GM19328 (cell line): ENCODE results near the gene LFNG.
"Not testable (repeated sequence)": the region's sequence is repeated elsewhere in the genome, so short reads cannot be mapped to it uniquely, and the experiment has no call there.

Experiments
- ATAC-seq: cut with Tn5 transposase; IDR thresholded peaks from one replicate; pipeline ENCODE4 v1.9.1; 2021; ENCODE audit warnings: mild to moderate bottlenecking, moderate library complexity; ENCODE audit not compliant: unreplicated experiment

Gene LFNG

DNA sequence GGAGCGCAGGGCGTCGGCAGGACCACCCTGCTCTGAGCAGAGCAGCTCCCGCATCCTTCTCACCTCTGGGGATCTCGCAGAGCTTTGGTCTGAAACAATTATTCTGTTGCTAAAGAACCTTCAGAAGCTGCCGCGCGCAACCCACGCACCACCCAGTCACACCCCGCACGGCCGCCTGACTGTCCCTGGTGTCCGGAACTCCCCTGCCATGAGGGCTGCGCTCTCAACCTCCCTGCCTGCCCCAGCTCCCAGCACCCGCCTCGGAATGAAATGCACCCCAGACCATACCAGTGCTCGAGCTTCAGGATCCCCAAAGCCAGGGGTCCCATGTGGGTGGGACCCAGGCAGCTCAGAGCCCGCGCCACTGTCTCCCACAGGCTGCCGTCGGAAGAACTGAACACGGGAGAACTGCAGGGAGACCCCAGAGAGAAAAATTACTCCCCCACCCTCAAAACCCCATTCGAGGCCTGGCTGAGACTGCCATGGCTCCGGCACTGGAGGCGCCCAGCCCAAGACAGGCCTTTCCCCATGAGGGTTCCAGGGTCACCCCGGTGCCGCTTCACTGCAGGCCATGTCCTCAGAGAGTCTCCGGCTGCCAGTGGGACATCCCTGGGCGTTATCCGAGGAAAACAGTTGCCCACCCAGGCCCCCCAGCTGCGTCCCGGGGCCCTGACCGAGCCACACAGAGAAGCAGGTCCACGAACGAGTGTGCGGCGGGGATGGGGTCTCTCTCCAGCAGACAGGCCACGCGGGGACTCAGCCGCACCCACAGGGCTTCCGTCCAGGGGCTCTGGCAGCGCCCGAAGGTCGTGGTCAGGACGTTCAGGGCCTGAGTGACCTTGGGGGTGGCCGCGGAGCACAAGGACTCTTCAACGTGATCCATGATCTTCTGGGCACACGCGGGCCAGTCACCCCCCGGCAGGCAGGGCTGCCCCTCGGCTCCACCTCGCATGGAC lies 23.6 kb downstream of the LFNG start:
- ATAC-seq = no peak

DNA sequence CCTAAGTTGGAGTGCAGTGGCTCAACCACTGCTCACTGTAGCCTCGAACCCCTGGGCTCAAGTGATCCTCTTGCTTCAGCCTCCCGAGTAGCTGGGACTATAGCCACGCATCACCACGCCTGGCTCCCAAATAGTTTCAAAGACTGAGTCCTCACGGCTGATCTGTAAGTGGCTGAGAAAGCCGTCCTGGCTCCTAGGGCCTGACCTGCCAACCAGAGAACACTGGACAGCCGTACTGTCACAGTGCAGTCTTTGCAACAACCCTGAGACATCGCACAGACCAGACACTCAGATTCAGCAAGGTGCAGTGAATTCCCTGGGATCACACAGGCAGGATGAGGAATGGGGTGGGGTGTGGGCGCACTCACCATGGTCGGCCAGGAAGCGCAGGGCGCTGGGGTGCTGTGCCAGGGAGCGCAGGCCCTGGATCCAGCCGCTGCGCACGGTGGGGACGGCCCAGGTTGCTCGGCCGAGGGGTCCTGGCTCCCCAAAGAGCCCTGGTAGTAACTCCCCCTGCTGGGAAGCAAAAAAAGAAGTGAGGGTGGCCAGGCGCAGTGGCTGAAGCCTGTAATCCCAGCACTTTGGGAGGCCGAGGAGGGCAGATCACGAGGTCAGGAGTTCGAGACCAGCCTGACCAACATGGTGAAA lies 25.1 kb downstream of the LFNG start:
- ATAC-seq = no peak

DNA sequence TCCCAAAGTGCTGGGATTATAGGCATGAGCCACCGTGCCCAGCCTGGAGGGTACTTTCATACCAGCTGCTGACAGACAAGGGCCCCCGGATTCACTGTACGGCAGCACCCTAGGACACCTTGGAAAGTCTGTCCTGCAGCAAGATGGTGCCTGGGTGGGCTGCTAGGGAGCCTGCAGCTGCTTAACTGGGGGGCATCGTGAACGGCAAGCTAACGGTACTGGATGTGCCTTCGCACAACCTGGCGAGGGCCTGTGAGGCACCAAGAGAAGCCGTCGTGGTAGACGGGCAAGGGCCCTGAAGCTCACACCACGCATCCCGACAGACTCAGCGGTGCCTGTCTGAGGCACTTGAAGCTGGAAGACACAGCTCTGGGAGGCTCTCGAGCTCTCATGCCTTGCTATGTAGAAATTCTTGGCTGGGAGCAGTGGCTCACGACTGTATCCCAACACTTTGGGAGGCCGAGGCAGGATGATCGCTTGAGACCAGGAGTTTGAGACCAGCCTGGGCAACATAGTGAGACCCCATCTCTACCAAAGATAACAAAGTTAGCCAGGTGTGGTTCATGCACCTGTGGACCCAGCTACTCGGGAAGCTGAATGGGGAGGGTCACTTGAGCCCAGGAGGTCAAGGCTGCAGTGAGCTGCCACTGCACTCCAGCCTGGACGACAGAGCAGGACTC lies 26.3 kb downstream of the LFNG start:
- no peak for ATAC-seq

DNA sequence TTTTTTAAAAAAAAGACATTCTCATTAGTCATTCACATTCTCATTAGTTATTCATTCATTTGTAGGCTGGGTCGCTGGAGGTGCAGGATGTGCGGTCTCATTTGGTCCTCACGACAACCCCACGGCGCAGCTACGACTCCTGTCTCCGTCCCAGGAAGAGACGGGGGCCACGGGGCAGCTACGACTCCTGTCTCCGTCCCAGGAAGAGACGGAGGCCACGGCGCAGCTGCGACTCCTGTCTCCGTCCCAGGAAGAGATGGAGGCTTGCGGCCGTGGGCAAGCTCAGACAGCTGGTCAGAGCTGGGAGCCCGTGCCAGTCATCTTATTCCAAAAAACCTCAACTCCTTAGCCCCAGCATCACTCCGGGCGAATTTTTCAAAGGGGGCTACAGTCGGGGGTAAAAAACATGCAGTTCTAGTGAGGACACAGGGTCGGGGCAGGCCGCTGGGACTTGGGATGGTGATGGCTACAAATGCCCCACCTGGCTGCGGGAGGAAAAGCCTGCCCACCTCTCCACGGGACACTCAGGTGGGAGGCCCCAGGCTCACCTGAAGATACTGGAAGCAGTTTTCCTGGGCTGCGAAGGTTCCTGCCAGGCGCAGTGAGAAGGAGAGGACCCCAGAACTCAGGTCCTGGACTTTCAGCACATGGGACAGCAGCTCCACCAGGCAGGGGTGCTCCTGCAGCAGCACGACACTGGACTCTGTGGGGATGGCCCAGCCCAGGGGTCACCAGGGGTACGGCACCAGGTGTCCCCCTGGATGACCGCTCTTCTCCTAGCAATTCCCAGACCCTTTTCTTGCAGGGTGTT lies 27.4 kb downstream of the LFNG start:
- no peak for ATAC-seq

DNA sequence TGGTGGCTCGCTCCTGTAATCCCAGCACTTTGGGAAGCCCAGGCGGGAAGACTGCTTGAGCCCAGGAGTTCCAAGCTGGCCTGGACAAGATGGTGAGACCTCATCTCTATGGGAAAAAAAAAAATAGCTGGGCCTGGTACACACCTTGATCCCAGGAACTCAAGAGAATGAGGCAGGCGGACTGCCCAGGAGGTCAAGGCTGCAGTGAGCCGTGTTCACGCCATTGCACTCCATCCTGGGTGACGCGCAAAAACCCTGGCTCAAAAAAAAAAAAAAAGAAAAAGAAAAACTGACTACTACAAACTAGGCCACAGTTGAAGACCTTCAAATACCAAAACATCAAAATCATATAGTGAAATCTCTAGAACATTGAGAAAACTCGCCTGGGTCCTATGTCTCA lies 31.8 kb downstream of the LFNG start:
- no peak for ATAC-seq

DNA sequence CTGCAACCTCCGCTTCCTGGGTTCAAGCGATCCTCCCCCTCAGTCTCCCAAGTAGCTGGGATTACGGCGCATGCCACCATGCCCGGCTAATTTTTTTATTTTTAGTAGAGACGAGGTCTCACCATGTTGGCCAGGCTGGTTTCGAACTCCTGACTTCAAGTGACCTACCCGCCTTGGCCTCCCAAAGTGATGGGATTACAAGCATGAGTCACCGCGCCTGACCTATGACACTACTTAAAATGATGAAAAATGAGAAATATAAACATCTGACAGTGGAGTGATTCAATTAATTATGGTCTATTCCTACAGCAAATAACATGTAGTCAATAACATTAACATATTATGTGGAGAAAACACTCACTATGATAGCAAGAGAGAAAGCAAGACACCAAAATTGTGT lies 33.5 kb downstream of the LFNG start:
- no peak for ATAC-seq

DNA sequence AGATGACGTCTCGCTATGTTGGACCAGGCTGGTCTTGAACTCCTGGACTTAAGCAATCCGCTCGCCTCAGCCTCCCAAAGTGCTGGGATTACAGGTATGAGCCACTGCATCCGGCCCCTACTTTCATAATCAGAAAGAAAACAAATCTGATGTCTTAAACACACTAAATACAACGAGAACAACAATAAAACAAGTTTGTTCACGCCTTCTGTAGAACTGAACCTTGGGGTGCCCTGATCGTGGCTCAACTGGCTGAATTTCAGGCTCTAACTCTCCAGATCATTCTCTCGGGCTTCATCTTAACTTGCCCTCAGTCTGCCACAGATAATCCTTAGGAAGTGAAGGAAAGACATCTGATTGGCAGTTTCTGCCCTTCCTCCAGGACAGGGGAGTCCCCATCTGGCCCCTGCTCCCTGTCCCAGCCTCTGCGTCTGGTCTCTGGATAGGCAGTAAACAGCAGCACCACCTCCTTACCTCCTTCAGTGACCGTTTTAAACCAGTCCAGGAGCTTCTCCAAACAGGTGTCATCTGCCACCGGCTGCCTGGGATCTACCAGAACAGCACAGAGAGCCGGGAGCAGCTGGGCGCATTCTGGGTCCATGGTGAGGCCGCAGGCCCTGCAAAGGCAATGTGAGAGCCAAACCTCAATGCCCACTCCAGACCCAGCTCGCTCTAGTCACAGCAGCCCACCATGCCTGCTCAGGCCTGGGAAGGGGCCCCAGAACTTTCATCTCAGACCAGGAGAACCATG lies 34.4 kb downstream of the LFNG start:
- ATAC-seq = no peak

DNA sequence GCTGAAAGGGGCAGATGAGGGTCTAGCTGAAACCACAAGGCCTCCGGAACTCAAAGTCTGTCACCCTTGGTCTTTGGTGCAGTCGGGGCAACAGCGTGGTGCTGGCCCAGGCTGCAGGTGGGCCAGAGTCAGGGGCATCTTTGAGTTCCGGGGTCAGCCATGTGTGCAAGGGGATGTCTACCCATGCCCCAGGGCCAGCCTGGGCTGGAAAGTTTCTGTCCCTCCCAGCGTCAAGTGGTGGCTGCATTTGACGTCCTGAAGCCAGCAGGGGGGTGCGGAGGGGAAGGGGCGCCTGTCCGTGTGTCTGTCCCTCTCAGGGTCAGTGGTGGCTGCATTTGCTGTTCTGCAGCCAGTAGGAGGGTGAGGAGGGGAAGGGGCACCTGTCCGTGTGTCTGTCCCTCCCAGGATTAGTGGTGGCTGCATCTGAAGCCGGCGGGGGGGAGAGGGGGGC lies 35.1 kb downstream of the LFNG start:
- no peak for ATAC-seq

DNA sequence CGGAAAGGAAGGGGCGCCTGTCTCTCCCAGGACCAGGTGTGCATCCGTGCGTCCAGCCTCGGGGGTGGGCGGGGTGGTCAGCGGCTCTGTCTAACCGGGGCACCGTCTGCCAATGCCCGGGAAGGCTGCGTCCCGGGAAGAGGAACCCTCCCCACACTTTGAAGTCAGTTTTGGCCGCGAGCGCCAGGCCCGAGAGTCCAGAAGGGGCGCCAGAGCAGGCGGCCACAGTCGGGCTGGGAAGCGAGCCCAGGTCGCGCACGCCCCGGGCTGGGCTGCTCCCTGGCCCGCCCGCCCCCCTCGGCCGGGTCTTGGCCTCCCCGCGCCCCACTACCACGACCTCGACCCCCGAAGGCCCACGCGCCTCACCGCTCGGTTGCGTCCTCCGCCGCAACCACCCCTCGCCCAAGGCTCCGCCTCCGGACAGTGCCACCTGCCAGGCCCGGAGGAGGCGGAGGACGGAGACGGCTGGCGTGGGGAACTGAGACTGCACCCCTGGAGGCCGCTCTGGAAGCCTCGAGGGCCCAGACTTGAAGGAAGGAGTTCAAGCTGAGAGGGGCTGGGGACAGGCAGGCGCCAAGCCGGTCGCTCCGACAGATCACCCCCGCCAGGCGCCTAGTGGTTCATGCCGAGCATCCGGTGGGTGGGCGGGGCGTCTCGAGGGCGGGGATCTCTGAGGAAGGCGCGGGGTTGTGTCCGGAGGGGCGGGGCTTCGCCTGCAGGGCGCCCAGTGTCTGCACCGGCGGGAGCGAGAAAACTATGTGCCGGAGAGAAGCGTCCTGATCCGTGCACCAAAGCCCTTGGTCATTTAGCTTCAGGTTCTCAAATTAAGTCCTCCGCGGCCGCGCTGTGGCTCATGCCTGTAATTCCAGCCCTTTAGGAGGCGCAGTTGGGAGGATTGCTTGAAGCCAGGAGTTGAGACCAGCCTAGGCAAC lies 35.8 kb downstream of the LFNG start, which contains the start of gene BRAT1:
Gene BRAT1, minus strand, starts transcription at position 404 of the 932 bp plus-strand sequence. CDS start 1,093 bp downstream, outside the sequence.
- peak; percentile 71 for ATAC-seq

DNA sequence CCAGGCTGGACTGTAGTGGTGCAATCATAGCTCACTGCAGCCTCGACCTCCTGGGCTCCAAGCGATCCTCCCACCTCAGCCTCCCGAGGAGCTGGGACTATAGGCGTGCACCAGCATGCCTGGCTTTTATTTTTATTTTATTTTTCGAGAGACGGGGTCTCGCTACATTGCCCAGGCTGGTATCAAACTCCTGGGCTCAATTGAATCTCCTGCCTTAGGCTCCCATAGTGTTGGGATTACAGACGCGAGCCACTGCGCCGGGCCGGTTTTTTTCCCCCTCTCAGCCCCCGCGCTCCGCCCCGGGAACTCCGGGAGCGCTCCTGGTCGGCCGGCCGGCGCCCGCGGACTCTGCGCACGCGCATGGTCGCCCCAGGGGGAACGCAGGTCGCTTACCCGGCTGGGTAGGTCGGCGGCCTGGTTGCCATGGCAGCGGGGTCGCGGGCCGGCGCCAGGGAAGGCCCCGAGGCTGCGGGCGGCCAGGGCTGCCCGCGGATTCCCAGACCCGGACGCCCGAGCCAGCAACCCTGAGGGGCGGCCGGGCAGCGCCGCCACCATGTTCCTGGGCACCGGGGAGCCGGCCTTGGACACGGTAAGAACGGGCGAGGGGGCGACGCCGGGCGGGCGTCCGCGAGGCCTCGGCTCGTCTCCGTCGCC lies 39.2 kb downstream of the LFNG start, which contains the start of gene IQCE:
Gene IQCE, plus strand, starts transcription at position 351 of the 654 bp plus-strand sequence. Its CDS starts 203 bp downstream, at position 554.
- peak; percentile 54 for ATAC-seq

DNA sequence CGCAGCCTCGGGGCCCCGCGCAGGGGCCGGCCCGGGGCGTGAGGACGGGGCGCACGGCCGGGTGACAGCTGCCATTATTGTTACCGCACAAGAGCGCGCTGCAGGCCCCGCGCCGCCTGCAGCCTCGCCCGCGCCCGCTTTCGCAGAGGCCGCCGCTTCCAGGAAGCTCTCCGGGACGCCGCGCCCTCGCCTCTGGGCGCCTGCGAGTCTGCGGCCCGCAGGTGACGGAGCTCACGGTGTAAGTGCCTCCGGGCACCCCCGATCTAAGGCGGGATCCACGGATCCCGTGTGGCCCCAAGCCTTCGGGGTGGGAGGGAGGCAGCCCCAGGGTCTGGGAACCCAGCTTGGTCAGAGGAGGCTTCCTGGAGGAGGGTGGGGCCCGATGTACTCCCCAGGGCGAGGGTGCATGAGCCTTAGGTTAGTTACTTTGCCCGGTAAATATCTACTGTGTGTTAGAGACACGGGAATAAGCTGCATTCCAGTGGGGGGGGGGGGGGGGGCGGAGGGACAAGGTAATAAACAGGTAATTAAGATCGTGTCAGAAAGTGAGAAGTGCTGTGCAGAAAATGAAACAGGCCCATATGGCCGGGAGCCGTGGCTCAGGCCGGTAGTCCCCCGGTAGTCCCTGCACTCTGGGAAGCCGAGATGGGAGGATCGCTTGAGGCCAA lies 39.8 kb downstream of the LFNG start:
- peak; percentile 7 for ATAC-seq

DNA sequence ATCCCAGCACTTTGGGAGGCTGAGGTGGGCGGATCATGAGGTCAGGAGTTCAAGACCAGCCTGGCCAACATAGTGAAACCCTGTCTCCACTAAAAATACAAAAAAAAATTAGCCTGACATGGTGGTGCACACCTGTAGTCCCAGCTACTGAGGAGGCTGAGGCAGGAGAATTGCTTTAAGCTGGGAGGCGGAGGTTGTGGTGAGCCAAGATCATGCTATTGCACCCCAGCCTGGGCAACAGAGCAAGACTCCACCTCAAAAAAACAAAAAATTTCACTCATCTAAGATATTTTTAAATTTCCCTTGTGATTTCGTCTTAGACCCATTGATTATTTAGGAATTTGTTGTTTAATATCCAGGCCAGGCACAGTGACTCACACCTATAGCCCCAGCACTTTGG lies 44.4 kb downstream of the LFNG start:
- not testable (repeated sequence) for ATAC-seq

DNA sequence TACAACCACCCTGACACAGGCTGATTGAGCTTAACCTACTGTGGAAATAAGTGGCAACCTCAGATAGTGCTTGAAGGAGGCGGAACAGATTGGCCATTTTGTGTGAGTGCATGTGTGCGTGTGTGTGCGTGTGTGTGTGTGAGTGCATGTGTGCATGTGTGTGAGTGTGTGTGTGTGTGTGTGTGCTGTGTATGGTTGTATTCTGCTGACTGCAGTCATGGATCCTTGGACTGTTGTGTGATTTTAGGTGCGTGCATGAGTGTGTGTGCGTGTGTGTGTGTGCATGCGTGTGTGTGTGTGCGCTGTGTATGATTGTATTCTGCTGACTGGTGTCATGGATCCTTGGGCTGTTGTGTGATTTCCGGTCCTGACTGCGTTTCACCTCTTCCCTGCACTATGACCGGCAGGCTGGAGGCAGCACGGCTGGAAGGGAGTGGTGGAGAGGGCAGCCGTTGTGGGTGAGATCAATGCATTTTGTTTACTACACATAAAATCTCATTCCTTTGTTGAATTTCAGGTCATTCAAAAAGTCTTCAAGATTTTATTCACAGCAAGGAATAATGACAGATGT lies 45.5 kb downstream of the LFNG start:
- ATAC-seq = no peak

DNA sequence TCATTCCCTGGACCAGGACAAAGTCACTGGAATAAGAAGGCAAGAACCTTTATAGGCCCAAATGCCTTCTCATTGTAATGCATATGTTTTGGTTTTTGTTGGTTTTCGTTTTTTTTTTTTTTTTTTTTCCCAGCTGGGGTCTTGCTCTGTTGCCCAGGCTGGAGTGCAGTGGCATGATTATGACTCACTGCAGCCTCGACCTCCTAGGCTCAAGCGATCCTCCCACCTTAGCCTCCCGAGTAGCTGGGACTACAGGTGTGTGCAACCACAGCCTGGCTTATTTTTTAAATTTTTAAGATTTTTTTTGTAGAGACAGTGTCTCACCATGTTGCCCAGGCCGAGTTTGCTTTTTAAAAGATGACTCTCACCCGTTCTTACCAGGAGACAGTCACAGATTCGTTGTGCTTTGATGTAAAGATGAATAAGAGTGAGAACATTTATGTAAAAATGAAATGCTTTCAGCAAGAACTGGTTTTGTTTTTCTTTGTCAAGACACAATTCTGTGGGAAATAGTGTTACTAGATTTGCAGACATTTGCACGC lies 46.8 kb downstream of the LFNG start:
- no peak for ATAC-seq

DNA sequence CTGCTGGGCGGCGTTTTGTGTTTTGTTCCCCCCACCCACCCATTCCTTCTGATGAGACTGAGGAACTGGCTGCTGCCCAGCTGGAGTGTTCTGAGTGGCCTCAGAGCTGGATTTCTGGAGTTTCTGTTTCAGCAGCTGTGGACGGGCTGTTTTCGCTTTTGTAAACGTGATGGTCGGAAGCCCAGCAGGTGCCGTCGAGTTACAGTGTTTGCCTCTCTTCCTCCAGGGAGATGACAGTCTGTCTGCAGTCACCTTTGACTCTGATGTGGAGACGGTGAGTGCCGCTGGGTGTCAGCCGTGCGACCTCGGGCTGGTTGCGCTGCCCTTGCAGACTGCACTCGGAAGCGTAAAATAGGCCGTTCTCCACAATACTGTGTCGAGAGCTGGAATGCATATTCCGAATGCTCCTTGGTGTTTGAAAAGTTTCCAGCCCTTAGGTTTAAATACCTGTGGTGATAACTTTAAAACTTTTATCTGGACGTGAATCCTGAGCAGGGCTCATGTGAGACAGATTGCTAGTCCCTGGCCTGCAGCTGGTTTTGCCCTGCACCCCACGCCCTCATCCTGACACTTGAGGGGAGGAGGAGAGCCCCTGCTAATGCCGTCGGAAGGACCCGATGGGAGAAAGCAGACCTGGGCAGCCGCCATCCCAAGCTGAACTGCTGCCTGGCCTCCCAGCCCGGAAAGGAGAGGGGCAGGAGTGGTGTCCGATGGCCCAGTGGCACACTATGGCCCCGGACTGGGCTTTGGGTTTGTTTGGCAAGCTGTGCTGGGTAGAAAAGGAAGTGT lies 47.5 kb downstream of the LFNG start:
- ATAC-seq = no peak

DNA sequence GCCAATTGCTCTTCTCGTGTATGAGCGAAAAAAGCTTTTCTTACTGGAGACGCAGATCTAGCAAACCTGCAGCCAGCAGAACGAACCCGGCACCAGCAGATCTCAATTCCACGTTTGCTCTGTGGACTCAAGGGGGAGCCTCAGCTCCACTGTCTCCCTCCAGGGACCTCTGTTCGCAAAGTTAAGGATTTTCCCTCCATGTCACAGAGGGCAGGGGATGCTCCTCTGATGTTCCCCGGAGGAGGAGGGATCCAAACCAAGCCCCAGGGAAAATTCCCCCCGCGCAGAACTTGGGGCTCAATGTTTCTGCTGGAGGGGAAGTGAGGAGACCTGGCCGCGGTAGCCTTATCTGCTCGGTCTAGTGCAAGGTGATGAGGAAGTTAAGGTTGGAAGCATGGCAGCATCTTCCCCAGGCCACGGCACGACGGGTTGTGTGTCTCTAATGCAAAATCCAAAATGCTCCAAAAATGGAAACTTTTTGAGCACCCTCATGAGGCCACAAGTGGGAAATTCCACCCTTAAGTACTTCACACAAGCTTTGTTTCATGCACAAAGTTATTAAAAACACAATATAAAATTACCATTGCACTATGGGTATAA lies 48.2 kb downstream of the LFNG start:
- no peak for ATAC-seq
